Epithelial cell of esophagus (primary cell): ENCODE data around the gene PLS1.
"Not testable (repeated sequence)": the region's sequence is repeated elsewhere in the genome, so short reads cannot be mapped to it uniquely, and the experiment has no call there.

Experiments
- DNase-seq: peaks from one replicate; pipeline ENCODE4 v3.0.0; 2010; ENCODE audit warnings: low read depth
- H3K4me3 ChIP-seq: 2 replicates; pipeline ENCODE4 v1.5.1; 2011; ENCODE audit warnings: mild to moderate bottlenecking, low read length, control low read depth
- CTCF ChIP-seq: IDR thresholded peaks from 2 replicates; pipeline ENCODE4 v1.5.1; 2011; ENCODE audit warnings: low read depth, mild to moderate bottlenecking, low read length, control low read depth, inconsistent platforms; ENCODE audit not compliant: insufficient read depth; ENCODE audit errors: missing control alignments

The PLS1 gene, protein sequence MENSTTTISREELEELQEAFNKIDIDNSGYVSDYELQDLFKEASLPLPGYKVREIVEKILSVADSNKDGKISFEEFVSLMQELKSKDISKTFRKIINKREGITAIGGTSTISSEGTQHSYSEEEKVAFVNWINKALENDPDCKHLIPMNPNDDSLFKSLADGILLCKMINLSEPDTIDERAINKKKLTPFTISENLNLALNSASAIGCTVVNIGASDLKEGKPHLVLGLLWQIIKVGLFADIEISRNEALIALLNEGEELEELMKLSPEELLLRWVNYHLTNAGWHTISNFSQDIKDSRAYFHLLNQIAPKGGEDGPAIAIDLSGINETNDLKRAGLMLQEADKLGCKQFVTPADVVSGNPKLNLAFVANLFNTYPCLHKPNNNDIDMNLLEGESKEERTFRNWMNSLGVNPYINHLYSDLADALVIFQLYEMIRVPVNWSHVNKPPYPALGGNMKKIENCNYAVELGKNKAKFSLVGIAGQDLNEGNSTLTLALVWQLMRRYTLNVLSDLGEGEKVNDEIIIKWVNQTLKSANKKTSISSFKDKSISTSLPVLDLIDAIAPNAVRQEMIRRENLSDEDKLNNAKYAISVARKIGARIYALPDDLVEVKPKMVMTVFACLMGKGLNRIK

GRCh38 chr3:142595951-142596725, at the start of gene PLS1:
Gene PLS1, plus strand, starts transcription at chr3:142596393. Its CDS starts 67,845 bp downstream, at chr3:142664238.
- no peak for TF ChIP-seq CTCF
- DNase-seq = peak; percentile 92

DNA sequence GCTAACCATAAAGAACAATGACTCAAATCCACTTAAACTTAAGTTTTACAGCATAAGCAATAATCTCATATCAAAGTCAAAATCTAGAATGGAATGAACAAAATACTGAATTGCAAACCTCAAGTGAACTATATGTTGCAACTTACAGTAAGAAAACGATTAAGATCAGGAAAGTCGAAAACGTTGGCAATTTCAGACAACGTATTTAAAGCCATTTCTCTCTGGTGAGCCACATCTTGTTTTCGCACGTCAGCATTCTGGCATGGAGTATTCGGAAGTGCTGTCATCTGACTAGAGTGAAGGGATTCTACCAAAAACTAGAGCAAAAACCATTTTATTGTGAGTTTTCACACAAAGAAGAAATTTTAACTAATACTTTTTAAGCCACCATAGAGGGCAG, 46.2 kb upstream of the PLS1 start:
- no peak for DNase-seq
- no peak overlapping the region for H3K4me3 ChIP-seq

More at GRCh38 chr3:142595951-142596725, at the start of gene PLS1:
- H3K4me3 ChIP-seq = peak within 1 kb of the TSS; percentile 80

GRCh38 chr3:142552579-142552978, 43.6 kb upstream of the PLS1 start:
- H3K4me3 ChIP-seq, DNase-seq: not testable (repeated sequence)

More for the DNA sequence above, 46.2 kb upstream of the PLS1 start:
- no peak for TF ChIP-seq CTCF

DNA sequence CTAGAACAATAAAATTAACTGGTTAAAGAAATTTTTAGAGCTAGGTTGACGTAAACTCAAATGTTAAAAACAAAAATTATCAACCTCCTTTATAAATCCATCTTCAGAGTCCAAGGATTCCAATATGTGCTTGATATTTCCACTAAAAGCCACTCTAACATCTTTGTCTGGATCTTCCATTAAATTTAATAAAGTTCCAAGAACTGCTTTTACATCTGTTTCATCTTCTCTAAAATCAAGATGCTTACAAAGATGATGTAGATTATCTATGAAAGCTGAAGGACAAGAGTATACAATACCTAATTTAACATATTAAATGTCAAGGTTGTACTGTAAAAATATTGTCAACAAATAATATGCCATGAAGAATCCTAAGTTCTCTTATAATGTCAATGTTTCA, 42.5 kb upstream of the PLS1 start:
- H3K4me3 ChIP-seq = no peak overlapping the region
- DNase-seq = no peak
- TF ChIP-seq CTCF = no peak

DNA sequence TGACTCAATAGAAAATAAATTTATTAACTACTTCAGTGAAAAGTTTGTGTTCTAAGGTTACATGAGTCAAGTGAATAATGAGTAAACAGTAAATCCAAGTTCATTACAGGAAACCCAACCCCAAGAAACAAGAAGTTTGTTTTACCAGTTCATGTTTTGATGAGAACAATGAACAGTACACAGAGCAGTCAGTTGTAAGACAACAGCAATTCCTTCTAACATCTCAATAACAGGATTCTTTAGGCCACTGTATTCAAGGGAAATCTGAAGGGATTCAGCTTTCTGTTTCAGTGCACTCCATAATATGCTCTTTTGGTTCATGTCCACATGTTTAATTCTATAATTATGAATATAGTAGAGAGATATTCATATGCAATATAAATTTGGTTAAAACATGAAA, 36.1 kb upstream of the PLS1 start:
- no peak for DNase-seq
- TF ChIP-seq CTCF = no peak
- no peak overlapping the region for H3K4me3 ChIP-seq

GRCh38 chr3:142563496-142563997, 32.6 kb upstream of the PLS1 start:
- DNase-seq = no peak
- no peak for TF ChIP-seq CTCF
- no peak overlapping the region for H3K4me3 ChIP-seq

DNA sequence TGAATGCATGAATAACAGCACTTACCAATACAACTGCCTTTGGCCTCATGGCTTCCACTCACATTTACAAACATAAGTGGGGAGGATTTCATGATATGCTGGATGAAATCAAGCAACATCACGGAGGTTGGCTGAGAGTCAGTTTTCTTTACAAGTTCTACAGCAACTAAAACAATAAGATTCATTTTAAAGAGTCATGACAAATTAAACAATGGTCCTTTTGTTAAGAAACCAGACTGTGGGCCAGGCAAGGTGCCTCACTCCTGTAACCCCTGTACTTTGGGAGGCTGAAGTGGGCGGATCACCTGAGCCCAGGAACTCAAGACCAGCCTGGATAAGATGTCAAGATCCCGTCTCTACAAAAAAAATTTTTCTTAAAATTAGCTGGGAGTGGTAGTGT, 30.1 kb upstream of the PLS1 start:
- no peak for DNase-seq
- no peak overlapping the region for H3K4me3 ChIP-seq
- TF ChIP-seq CTCF = no peak
